ENCODE measurements around the gene ABCA13.

ABCA13 gene

GRCh38 chr7:48245751-48246472, 74.7 kb downstream of the ABCA13 start:
- no peak for DNase-seq (ENCODE audit: low read depth, low spot score)

DNA sequence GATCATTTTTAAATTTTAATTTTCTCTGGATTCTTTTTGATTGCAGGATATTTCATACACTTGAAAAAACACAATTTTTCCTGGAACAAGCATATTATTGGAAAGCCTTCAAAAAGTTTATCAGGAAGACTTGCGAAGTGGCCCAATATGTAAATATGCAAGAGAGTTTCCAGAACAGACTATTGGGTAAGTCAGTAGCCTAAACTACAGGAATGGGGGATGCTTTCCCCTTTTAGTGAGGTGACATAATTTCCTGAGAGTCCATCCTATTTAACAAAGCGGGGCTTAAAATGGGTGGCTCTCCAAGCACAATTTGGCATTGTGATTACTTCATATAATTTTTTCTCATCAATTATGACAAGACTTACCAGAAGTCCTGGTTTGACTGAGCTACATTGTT, 77.9 kb downstream of the ABCA13 start:
- DNase-seq (ENCODE audit: low read depth, low spot score), result no peak

DNA sequence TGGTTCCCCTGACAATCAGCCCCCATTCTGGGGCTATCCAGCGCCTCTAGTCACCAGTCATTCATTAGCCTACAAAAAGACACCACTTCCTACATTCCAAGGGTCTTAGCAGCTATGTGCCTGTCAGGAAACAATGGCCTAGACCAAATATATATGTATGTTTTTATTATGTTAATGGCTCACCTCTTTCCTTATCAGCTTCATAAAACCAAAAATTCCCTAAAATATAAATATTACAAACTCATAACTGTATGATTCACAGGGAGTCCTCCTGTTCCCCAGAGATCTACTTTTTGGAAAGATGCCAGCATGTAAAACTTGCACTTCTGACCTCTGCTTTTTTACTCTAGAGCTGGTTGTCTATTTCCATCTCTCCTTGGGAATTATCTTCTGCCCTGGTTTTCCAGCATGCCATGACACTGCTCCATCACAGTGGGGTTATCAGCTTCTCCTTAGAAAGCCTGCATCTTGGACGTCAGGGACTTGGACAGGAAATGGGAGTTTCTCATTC, 79.2 kb downstream of the ABCA13 start:
- DNase-seq (ENCODE audit: low read depth, low spot score), result peak; percentile 13

- no peak for DNase-seq (ENCODE audit: low read depth, low spot score)
Measured at GRCh38 chr7:48251766-48252165, 80.5 kb downstream of the ABCA13 start.

GRCh38 chr7:48252995-48253394, 81.7 kb downstream of the ABCA13 start:
- DNase-seq (ENCODE audit: low read depth, low spot score), result peak; percentile 29

- no peak for DNase-seq (ENCODE audit: low read depth, low spot score)
Measured at GRCh38 chr7:48255046-48255445, 83.8 kb downstream of the ABCA13 start.

DNA sequence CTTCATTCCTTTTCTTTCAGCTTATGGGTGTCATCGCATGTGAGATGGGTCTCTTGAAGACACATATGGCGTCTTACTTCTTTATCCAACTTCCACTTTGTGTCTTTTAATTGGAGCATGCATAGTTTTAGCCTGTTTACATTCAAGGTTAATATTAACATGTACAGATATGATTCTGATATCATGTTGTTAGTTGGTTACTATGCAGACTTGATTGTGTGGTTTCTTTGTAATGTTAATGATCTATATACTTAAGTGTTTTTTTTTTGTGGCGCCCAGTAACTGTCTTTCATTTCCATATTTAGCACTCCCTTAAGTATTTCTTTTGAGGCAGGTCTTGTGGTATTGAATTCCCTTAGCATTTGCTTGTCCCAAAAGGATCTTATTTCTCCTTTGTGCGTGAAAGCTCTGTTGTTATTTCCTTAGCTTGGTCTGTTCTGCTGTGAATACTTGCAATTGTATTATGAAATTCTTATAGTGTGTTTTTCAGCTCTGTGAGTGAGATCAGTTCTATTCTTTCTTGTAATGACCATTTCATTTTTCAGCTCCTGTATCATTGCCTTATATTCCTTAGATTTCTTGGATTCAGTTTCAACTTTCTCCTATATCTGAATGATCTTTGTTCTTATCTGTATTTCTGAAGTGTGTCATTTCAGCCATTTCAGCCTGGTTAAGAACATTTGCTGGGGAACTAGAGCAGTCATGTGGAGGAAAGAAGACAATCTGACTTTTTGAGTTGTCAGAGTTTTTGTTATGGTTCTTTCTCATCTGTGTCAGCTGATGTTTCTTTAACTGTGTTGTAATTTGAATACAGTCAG, 88.4 kb downstream of the ABCA13 start:
- DNase-seq (ENCODE audit: low read depth, low spot score), result no peak

GRCh38 chr7:48261696-48262095, 90.4 kb downstream of the ABCA13 start:
- DNase-seq (ENCODE audit: low read depth, low spot score), result no peak

GRCh38 chr7:48262606-48263310, 91.5 kb downstream of the ABCA13 start:
- no peak for DNase-seq (ENCODE audit: low read depth, low spot score)

DNA sequence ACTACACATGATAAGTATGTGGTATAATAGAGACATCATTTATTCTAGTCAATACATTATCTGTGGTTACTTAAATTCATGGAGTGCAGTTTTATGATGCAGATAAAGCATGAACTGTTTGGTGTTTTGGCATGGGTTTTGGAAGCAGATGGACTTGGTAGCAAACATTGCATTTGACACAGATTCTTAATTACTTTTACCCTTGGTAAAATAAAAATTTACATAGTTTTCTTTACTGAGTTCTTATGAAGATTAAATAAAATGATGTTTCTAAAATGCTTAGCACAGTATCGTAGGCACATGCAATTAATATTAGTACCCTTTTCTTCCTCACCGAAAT, 92.0 kb downstream of the ABCA13 start:
- no peak for DNase-seq (ENCODE audit: low read depth, low spot score)

DNA sequence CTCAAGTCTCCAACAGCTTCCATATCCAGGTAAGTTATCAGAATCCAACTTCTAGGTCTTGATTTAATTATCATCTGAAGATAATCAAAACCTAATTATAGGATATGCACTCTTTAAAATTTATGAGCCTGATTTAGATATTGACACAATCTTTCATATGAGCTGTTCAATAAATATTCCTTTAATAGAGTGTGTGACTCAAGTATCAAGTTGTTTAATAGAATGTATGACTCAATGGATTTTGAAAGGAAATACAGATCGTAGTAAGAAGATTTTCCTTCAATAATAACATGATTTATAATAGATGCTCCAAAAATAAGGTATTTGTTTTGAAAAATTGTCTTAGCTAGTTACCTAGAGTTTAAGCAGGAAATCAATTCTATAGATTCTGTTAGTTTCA, 97.8 kb downstream of the ABCA13 start:
- no peak for DNase-seq (ENCODE audit: low read depth, low spot score)

DNA sequence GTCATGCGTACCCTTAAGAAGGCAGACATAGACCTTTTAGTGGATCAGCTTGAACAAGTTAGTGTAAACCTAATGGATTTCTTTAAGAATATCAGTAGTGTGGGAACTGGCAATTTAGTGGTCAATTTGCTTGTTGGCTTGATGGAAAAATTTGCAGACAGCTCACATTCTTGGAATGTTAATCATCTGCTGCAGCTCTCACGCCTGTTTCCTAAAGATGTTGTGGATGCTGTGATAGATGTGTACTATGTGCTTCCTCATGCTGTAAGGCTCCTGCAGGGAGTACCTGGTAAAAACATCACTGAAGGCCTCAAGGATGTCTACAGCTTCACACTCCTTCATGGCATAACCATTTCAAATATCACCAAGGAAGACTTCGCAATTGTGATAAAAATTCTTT, 103.4 kb downstream of the ABCA13 start:
- DNase-seq (ENCODE audit: low read depth, low spot score), result no peak

DNA sequence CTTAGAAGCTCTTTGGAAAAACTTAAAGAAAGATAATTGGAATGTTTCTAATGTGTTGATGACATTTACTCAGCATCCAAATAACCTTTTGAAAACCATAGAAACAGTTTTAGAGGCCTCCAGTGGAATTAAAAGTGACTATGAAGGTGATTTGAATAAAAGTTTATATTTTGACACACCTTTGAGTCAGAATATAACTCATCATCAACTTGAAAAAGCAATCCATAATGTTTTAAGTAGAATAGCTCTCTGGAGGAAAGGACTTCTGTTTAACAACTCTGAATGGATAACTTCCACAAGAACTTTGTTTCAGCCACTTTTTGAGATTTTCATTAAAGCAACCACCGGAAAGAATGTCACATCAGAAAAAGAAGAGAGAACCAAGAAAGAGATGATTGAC, 108.2 kb downstream of the ABCA13 start:
- DNase-seq (ENCODE audit: low read depth, low spot score), result no peak

GRCh38 chr7:48280100-48280499, 108.8 kb downstream of the ABCA13 start:
- DNase-seq (ENCODE audit: low read depth, low spot score), result no peak

- no peak for DNase-seq (ENCODE audit: low read depth, low spot score)
Measured at GRCh38 chr7:48285373-48285772, 114.1 kb downstream of the ABCA13 start.

DNA sequence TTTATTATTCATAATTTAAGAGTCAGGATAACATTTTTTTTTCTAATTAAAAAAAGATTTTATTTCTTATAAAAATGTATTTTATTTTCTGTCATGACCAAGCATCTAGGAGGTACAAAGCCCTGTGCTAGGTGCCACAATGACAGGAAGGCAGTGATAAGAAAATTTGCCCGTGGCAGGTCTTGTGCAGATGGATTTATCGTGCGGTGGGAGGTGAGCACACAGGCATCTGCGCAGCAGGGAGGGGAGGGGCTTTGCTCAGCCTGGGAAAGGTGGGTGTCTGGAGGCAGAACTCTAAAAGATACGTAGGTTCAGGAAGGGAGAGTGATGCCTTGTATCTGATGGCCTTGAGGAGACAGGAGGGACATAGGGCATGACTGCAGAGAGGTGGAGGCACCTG, 115.6 kb downstream of the ABCA13 start:
- no peak for DNase-seq (ENCODE audit: low read depth, low spot score)

GRCh38 chr7:48289656-48290055, 118.4 kb downstream of the ABCA13 start:
- DNase-seq (ENCODE audit: low read depth, low spot score), result no peak

GRCh38 chr7:48292949-48293348, 121.7 kb downstream of the ABCA13 start:
- DNase-seq (ENCODE audit: low read depth, low spot score), result no peak

DNA sequence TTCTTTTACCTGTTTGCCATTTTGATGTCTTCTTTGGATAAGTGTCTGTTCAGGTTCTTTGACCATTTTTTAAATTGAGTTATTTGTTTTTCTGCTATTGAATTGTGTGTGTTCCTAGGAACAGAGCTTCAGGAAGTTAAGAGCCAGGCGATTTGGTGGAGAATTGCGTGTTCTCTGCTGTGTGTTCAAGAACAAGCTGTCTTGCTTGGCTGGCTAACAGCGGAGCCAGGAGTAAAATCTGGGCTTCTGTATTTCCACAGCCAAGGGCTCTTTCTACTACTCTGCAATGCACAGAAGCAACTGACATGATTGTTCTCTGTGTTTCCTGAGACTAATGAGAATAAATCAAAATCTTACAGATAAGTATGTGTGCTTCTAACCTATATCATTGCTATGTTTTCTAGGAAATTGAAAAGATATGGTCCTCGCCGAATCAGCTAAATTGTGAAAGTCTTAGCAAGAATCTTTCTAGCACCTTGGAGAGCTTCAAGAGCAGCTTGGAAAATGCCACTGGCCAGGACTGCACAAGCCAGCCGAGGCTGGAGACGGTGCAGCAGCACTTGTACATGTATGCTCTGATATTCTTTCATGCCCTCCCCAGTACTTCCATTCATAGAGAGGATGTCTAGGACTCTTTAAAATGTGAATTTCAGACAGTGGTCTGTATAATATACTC, 124.2 kb downstream of the ABCA13 start:
- DNase-seq (ENCODE audit: low read depth, low spot score), result no peak

DNA sequence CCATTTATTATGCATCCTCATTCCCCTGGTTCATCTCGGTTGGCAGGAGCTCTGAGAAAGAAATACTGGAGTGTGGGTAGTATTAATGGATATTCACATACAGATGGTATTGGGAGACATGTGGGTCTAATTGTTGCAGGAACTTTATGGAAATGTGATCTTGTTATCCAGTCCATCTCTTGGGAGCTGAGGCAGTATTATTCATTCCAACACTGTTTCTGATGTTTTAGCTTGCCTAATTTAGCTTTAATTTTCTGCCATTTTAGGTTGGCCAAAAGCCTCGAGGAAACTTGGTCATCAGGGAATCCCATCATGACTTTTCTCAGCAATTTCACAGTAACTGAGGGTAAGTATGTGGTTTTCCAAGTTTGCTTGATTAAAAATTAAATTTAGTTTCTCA, 125.7 kb downstream of the ABCA13 start:
- no peak for DNase-seq (ENCODE audit: low read depth, low spot score)

DNA sequence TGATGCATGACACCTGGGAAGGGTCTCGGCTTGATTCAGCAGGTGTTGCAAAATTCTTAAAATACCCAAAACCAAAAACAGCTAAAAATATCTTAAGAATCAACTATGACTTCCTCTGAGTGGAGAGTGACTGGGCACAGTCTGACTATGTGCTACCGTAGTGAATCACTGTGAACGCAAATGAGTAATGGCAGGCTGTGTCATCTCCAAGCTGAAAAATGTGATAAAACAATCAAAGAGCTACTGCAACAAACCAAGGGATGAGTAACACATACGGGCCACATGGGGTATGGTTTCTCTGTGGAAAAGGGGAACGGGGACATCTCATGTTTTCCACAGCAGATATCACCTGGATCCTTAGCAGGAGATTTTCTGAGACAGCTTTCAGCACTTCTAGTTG, 127.5 kb downstream of the ABCA13 start:
- DNase-seq (ENCODE audit: low read depth, low spot score), result no peak

Measured in ELF-1 (cell line).